ENCODE results near the gene RERE.

The RERE gene

DNA sequence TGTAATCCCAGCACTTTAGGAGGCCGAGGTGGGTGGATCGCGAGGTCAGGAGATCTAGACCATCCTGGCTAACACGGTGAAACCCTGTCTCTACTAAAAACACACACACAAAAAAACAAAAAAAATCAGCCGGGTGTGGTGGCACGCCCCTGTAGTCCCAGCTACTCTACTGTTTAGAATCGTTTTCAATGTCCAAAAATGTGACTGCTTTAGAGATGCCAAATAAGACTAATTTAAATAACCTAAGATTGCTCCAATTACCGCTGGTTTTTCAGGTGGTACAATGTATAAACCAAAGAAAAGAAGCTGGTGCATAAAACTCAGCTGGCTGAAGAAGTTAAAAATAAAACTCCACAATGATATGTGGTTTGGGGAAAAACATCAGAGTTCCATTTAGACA lies 132.0 kb downstream of the RERE start (continued):
- TF ChIP-seq KLF1 (tag by site-specific recombination; IDR thresholded peaks at IDR 0.05) (0 out of 2 replicates have a peak, but pooled peaks have one; percentile 37), ATF2 (tag by site-specific recombination; IDR thresholded peaks at IDR 0.05; ENCODE audit: low read depth) (no peak), ZNF560 (tag by site-specific recombination; IDR thresholded peaks at IDR 0.05; ENCODE audit: borderline replicate concordance) (no peak), ZNF626 (tag by site-specific recombination; IDR thresholded peaks at IDR 0.05) (no peak), ZNF394 (tag by site-specific recombination; IDR thresholded peaks at IDR 0.05; ENCODE audit: borderline replicate concordance) (peak; percentile 74; the same call in 1 of the 2 replicates), ZNF26 (tag by site-specific recombination; IDR thresholded peaks at IDR 0.05) (no peak)
- TF ChIP-seq, protein P1, sequence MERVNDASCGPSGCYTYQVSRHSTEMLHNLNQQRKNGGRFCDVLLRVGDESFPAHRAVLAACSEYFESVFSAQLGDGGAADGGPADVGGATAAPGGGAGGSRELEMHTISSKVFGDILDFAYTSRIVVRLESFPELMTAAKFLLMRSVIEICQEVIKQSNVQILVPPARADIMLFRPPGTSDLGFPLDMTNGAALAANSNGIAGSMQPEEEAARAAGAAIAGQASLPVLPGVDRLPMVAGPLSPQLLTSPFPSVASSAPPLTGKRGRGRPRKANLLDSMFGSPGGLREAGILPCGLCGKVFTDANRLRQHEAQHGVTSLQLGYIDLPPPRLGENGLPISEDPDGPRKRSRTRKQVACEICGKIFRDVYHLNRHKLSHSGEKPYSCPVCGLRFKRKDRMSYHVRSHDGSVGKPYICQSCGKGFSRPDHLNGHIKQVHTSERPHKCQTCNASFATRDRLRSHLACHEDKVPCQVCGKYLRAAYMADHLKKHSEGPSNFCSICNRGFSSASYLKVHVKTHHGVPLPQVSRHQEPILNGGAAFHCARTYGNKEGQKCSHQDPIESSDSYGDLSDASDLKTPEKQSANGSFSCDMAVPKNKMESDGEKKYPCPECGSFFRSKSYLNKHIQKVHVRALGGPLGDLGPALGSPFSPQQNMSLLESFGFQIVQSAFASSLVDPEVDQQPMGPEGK (tag by site-specific recombination; IDR thresholded peaks at IDR 0.05): no peak

DNA sequence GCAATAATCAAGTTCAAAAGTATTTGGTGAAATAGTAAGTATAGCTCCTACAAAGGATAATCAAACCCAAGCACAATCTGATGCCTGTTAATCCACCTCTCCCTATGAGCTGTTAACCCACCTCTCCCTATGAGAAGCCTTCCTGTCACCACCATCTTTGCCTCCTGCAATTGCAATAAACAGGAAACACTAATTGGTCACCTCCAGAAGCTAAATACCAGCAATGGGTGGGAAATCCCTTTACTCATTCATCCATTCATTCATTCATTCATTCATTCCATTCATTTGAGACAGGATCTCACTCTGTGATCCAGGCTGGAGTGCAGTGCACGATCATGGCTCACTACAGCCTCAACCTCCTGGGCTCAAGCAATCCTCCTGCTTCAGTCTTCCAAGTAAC lies 132.8 kb downstream of the RERE start:
- CTCF ChIA-PET: interaction anchor here (0.7 kb wide), 1 partner anchor 37 kb away, joined by 4 read pairs; no protein-coding TSS in a partner anchor
- Histone ChIP-seq H3K4me1 (ENCODE audit: control insufficient read depth, insufficient read depth, low read length) (peaks cover 35% of the 10 kb centered on the region), H3K9me3 (ENCODE audit: control insufficient read depth, insufficient read depth, low read depth, low read length) (no peaks in the 10 kb centered on the region), H3K36me3 (ENCODE audit: control insufficient read depth in 2 of 2, insufficient read depth in 1 of 2, low read length in 2 of 2) (no peaks in the 10 kb centered on the region), H3K27ac (ENCODE audit: extremely low read depth, low read depth, low read length) (no peak overlapping the region), H3K4me3 (ENCODE audit: low read depth, low read length) (no peak overlapping the region)
- peak; percentile 29; the same call in 1 of the 2 replicates for TF ChIP-seq OSR2 (tag by site-specific recombination; IDR thresholded peaks at IDR 0.05)
- TF ChIP-seq ZNF24 (tag by site-specific recombination; IDR thresholded peaks at IDR 0.05): peak; percentile 89
- peak; percentile 77 for TF ChIP-seq ZBTB17 (tag by site-specific recombination; IDR thresholded peaks at IDR 0.05)
- TF ChIP-seq ZBTB10 (tag by site-specific recombination; IDR thresholded peaks at IDR 0.05): no peak
- POLR2A ChIA-PET: interaction anchor here (0.6 kb wide), 1 partner anchor 133 kb away, joined by 4 read pairs; the partner anchor contains the start of gene RERE

DNA sequence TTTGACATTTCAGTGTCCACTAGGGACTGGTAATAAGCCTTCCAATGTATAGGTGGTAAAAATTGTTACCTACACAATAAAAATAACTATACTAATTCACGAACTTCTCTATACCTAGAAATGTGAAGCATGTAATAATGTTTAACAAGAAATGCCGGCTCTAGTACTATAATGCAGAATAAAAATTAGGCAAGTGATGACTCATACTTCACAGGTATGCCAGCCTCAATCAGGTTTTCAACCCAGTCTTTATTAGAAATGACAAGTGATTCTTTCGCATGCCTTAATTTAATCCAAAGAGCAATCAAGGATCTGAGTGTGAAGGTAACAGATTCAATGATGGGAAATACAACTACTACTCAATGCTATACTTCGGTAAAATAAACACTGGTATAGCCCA lies 134.9 kb downstream of the RERE start:
- no peak overlapping the region for H3K4me3 ChIP-seq (ENCODE audit: low read depth, low read length)
- H3K4me1 ChIP-seq (ENCODE audit: control insufficient read depth, insufficient read depth, low read length): peaks cover 39% of the 10 kb centered on the region
- H3K9me3 ChIP-seq (ENCODE audit: control insufficient read depth, insufficient read depth, low read depth, low read length): no peaks in the 10 kb centered on the region
- peak; percentile 12; the same call in 1 of the 2 replicates for TF ChIP-seq ZNF335 (tag by site-specific recombination; conservative IDR thresholded peaks at IDR 0.05)
- TF ChIP-seq ZNF248 (tag by site-specific recombination; IDR thresholded peaks at IDR 0.05): no peak
- TF ChIP-seq ZNF214 (tag by site-specific recombination; IDR thresholded peaks at IDR 0.05; ENCODE audit: borderline replicate concordance): no peak
- no peak for TF ChIP-seq PRDM1 (tag by site-specific recombination; IDR thresholded peaks at IDR 0.05)
- TF ChIP-seq, protein P2, sequence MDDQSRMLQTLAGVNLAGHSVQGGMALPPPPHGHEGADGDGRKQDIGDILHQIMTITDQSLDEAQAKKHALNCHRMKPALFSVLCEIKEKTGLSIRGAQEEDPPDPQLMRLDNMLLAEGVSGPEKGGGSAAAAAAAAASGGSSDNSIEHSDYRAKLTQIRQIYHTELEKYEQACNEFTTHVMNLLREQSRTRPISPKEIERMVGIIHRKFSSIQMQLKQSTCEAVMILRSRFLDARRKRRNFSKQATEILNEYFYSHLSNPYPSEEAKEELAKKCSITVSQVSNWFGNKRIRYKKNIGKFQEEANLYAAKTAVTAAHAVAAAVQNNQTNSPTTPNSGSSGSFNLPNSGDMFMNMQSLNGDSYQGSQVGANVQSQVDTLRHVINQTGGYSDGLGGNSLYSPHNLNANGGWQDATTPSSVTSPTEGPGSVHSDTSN (CRISPR knock-in tag; IDR thresholded peaks at IDR 0.05): no peak
- CTCF ChIA-PET: interaction anchor here (2.5 kb wide), 1 partner anchor 44 kb away, joined by 13 read pairs; no protein-coding TSS in a partner anchor
- no peaks in the 10 kb centered on the region for H3K36me3 ChIP-seq (ENCODE audit: control insufficient read depth in 2 of 2, insufficient read depth in 1 of 2, low read length in 2 of 2)
- POLR2A ChIA-PET: interaction anchor here (1.0 kb wide), 1 partner anchor 18 kb away, joined by 5 read pairs; no protein-coding TSS in a partner anchor
- H3K27ac ChIP-seq (ENCODE audit: extremely low read depth, low read depth, low read length): no peak overlapping the region

All from HEK293 (cell line).